NCI-H1048 (cell line): ENCODE results near the gene PLXNB2.

Source experiments
- DNase-seq: peaks from one replicate; lab custom pipeline; 2025; lab: John Stamatoyannopoulos, UW

PLXNB2 gene

DNA sequence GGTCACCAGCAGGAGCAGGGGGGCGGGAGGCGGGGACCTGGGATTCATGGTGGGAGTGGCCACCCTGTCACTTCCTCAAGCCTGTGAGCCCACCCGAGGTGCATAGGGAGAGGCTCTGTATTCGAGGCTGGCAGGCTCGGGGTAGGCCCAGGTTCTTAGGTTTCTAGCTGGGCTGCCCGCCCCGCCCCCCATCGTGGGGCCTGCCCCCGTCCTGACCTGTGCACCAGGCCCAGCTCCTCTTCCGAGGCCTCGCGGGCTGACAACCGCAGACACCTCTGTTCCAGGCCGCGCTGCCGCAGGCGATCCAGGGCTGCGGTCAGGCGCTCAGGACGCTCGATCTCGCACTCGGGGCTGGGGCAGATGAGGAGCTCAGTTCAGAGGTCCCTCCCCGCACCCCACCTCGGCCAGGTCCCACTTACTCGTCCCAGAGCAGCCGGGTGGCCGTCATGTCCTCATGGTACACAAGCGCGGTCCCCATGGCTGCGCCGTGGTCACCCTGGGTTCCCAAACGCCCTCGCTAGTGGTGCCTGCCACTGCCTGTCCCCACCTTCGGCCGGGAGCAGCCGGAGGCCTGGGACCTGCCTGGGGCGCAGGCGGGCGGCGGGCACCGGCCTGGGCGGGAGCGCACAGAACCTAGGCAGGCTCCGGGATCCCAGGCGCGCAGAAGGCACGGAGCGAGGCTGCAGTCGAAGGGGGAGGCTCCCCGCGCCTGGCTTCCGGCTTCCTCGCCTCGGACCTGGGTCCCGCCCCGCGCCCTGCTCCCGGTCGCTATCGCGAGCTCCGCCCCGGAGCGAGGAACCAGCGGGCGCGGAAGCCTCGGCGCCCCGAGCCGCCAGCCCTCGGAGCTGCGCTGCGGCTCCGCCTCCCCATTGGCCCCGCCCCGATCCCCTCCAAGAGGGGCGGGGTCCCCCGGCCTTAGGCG, 56.6 kb downstream of the PLXNB2 start, which contains the start of gene HDAC10:
HDAC10 (minus strand) TSS at position 711 of the 922 bp plus-strand sequence; CDS start at position 478, 233 bp downstream.
- DNase-seq: peak; percentile 73

DNA sequence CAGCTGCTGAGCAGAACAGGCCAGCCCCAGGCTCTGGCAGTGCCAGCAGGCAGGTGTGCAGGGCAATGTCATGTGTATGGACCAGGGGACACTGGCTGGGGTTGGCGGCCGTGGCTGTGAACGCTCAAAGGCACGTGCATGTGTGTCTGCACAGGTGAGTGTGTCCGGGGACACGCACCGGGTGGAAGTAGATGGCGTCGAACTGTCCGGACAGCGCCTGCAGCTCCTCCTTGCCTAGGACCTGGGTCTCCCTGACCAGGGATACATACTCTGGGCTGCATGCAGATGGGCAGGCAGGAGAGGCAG, 57.2 kb downstream of the PLXNB2 start:
- DNase-seq: no peak

DNA sequence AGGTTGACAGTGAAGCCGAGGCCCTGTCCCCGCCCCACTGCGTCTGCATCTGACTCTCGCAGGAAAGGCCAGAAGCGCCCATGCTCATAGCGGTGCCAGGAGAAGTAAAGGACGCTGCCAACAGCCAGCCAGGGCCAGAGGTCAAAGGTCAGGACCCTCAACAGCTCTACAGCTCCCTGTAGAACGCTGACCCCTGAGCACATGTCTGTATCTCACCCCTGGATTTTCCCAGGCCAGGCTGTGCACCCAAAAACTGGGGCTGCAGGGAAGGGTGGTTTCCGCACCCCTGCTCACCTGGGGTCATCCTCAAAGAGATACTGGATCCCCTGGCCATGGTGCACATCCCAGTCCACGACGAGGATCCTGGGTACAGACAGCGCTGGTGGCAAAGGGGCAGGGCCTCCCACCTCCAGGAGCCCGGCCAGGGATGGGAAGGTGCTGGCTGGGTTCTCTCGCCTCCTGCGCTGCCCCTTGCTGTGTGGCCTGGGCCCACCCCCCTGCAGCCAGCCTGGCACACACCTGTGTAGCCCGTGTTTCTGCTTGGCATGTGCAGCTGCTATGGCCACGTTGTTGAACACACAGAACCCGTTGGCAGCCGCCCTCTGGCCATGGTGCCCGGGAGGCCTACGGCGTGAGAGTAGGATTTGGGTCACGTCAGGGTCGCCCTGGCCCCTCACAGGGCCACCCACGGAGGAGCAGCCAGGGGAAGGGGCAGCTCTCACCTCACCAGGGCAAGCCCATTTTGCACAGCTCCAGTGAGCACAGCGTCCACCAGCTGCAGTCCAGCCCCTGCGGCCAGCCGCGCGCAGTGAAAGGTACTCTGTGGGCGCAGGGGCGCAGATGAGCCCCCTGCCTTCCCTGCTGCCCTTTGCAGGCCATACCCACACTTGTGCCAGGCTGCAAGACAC, 57.9 kb downstream of the PLXNB2 start:
- no peak for DNase-seq

DNA sequence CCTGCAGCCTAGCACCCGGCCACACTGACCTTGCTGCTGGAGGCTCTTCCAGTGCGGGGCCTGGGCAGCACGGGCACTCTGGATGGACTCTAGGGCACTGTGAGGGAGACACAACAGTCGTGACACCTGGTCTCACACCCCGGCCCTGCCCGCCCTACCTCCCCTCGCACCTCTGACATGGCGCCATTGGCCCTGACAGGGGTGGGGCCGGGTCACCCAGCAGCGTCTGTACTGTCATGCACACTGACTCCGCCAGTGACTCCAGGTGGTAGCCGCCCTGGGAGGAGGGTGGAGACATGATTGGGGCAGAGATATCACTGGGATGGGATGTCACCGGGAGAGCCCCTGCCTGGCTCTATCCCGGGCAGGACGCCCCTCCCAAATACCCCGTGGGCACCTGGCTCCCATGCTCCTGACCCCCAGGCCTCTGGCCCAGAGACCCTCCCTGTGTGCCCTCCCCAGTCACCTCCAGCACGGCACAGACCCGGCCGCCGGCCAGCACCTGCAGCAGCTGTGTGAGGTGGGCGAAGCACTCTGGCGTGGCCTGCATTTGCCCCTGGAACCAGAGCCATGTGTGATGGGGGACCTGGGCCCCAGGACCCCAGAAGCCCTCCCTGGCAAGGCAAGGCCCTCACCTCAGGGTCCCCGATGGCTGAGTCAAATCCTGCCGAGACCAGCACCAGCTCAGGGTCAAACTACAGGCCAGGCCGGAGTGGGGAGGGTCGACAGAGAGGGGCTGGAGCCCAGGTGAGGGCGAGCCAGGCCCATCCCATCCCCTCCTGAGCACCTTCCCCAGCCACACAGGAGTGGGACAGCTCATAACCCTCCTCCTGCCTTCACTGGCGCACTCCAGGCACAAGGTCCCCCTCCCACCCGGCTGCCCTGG, 59.0 kb downstream of the PLXNB2 start:
- no peak for DNase-seq

DNA sequence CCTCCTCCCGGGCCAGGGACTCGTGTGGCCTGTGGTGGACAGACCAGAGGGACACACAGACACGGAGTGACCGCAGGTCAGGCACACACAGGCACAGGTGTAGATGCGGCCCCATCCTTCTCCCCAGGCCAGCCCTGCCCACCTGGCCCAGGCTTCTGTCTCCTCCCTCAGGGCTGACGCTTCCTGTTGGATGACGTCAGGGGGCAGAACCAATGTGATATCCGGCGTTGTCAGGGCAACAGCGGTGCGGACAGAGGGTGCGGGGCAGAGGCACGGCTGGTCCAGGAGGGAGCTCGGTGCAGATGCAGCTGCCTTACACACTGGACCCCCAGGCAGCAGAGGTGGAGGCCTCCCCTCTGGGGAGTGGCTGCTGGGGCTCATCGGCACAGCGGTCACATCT, 59.7 kb downstream of the PLXNB2 start:
- no peak for DNase-seq

DNA sequence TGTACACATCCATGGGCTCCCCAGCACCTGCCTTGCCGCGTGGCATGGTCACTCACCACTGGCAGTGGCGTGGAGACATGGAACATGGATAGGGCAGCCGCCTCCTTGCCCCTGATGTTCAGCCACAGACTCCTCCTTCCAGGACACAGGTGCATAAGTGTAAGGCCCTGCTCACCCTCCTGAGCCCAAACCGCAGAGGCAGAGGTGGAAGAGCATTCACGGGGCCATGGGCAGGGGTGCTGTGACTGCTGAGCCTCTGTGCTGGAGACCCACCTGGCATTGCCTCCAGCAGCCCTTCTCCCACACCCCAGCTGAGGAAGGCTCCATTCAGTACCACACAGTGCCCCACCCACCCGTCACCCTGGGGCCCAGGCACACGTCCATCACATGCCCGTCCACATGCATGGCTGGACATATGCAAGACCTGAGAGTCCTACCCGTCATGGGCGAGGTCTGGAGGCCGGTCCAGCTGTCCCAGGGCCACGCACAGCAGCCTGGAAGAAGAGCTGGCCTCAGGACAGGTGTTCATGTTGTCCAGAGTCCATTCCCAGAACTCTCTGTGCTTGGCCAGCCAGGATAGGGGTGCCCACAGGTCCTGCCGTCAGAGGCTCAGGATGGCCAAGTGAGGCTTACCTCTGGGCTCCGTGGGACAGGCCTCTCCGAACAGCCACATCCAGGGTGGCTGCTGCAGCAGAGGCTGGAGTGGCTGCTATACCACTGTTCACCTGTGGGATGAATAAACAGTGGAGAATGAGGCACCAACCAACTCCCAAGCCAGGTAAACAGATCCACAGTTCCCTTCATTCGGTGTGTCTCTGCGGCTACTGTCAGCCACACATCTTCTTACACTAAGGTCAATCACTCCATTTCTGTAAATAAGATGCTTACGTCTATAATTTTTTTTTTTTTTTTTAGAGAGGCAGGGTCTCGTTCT, 60.9 kb downstream of the PLXNB2 start:
- no peak for DNase-seq

DNA sequence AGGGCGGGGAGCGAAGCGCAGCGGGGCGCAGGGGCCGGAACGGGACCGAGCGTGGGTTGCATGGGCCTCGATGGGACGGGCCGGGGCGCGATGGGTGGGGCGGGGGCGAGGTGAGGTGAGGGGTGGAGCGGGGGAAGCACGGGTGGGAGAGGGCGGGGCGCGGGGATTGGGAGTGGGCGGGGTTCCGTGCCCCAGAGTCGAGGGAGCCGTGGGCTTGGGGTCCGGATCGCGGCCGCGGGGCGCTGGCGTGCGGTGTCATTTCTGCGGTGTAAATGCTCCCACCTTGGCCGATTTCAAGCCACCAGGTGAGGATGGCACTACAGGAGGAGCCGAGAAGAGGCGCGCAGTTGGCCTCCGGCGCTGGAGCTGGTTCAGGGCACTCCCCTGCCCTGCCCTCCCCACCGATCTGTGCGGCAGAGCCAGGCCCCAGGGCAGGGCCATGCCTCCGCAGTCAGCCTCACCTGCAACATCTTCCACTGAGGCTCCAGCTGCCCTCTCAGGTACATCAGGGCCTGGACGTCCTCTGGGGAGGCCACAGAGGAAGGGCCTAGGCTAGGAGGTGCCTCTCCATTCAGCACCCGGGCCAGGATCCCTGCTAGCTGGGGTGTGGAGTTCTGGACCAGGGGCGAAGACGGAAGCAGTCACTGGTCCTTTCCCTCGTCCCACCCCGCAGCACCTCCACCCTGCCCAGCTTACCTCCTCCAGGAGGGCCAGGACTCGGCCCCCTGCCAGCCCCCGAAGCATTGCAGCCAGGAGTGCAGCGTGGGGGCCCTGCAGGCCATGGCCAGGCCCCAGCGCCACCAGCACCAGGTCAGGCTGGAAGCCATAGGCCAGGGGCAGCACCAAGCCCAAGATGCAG, 62.0 kb downstream of the PLXNB2 start:
- no peak for DNase-seq

DNA sequence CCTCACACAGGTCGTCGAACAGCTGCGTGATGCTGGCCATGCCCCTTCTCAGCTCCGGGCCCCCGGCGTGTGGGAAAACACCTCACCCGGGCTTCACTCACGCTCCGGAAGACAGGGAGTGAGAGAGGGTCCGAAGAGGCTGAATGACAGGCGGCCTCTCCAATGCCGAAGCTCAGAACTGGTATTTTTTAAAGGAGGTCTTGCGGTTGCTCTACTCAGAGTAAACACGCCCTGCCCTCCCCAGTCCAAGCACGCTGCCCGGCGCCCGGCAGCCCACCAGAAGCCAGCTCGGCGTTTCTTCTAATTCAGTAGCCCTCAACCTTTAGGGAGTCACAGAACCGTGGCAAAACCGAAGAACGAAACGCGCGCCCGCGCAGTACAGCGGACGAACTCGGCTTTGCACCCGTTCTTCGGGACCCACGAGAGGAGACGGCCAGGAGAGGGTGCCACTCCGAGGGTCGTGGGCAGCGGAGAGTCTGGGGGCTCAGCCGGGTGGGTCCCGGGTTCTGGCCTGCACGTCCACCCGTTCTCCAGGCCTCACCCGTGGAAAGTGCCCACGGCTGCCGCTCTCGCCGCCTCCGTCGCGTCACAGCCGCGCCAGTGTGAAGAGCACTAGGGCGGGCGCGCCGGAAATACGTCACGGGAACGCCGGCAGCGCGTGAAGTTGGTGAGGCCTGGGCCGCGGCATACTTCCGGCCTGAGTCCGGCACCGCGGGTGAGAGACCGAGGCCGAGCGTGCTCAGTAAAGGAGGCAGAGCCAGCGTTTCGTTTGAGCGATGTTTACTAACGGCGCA, 62.8 kb downstream of the PLXNB2 start, which contains the start of gene TUBGCP6:
TUBGCP6 (minus strand) TSS at position 604 of the 794 bp plus-strand sequence; CDS start at position 40, 564 bp downstream.
- peak; percentile 88 for DNase-seq

DNA sequence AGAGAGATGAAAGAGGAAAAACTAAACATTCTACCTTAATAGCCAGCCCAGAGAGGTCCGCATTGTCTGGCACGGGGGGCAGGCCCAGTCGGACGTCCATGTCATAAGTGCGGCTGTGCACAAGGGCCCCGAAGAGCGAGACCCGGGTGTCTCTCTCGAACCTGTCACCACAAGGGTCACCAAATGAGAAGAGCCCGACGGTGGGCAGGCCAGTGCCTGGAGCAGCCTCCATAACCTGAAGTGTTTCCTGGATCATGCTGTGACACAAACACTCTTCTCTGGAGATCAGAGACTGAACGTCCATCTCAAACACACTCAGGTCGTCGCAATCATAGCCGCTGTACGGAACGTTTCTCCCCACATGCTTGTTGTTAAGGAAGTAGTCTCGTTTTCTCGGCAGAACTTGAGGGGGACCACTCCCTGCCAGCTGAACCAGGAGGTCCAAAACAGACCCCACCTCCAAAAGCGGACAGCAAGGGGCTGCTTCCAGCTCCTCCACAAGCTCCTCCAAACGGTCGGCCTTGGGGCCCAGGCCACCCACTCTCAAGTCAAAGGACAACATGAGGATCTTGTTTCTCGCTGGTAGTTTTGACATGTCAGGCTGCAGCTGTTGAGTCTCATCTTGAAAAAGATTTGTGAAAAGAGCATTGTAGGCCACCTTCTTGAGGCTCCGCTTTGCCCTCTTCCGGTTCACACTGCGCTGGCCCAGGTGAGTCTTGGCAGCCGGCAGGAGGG, 63.6 kb downstream of the PLXNB2 start:
- no peak for DNase-seq

DNA sequence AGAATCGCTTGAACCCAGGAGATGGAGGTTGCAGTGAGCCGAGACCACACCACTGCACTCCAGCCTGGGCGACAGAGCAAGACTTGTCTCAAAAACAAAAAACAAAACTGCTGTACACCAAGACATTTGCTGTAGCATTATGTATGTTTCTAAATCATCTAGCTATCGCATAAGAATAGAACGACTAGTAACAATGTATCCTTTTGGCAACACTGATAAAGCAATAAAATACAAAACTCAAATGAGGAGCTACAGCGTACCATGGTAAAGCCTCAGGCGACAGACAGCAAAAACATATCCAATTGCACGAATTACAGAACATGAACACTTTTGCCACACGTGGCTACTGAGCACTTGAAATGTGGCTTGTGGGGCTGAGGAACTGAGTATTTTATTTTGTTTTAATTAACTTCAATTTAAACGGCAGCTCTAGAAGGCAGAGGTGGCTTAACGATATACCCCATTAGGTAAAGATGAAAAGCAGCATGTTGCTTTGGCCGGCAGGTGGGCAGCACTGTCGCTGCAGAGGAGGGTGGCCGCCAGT, 65.0 kb downstream of the PLXNB2 start:
- no peak for DNase-seq

DNA sequence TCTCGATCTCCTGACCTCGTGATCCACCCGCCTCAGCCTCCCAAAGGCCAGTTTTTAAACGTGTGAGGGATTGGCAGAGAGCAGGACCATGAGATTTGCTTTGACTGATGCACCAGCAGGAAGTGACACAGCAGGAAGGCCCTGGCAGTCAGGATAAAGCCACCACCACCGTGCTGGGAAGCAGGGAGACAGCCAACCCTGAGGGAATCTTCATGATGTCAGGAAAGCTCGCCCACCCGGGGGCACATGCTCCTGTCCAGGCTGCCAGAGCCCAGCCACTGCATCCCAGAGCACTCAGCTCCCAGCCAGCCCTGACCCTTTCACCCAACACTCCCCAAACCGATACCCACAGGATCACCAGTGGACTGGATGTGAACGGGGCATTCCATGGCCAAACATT, 68.7 kb downstream of the PLXNB2 start:
- DNase-seq: no peak

DNA sequence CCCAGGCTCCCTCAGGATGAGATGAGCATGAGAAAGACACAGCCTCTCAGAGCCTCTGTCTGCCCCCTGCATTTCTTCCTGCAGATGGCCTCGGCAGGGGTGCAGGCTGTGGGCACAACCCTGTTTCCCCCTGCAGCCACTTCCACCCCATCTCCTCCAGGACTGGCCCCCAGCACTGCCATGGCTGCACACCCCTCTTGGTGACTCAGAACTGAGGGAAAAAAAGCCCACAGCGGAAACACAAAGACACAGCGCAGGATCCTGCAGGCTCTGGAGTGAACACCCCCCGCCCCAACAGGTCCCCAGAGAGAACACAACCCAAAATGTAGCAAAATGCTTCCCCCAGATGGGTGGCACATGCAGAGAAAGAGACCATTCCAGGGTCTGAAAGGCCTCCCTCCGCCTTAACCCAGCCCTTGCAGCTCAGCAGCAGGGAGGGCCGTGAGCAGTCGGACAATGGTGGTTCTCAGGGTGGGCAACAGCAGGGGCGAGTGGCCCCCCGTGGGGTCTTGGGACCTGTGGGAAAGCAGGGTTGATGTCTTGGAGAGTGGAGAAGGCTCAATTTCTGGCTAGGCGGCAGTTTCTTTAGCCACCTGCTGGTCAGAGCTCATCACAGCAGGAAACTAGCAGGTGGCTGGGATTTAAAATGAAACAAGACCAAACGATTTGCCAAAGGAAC, 70.6 kb downstream of the PLXNB2 start:
- DNase-seq: no peak

DNA sequence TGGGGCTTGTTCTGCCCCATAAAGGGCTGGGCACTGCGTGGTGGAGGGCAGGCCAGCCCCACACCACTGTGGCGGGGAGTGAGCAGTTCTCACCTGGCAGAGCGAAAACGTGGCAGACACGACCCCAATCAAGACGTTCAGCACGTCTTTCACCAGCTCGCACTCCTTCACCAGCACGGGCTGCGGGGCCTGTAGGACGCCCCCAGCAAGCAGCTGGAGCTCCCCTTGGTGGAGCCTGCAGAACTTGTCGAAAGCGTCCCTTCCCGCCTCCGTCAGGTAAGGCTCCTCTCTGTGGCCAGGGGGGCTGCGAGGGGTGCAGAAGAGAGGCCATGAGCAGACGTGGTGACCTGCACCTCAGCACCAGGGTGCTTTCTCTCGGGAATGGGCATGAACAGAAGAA, 74.2 kb downstream of the PLXNB2 start:
- no peak for DNase-seq

DNA sequence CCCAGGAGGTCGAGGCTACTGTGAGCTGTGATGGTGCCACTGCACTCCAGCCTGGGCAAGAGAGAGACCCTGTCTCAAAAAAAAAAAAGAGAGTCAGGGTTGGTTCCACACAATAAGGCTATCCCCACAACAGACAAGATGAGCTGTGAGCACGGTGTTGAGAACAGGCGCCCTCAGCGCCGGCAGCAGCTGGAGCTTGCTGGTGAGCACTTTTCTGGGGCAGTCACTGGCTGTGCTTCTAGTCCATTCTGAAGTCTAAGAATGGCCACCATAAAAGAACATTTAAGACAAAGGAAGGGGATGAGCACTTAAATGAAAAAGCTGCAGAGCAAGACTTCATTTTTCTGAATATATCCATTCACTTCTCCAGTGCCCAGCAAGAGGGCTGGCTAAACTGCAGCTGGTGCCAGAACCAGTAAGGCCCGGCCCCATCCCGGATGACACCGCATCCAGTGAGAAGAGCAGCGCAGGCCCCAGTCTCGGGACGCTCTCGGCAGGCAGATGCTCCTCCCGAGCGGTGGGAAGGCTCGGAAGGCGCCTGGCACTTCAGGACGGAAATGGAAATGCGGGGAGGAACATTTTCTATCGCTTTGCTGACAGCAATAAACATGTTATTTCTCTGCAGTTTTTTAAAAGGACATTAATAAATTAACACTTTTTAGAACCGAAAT, 74.8 kb downstream of the PLXNB2 start:
- no peak for DNase-seq

DNA sequence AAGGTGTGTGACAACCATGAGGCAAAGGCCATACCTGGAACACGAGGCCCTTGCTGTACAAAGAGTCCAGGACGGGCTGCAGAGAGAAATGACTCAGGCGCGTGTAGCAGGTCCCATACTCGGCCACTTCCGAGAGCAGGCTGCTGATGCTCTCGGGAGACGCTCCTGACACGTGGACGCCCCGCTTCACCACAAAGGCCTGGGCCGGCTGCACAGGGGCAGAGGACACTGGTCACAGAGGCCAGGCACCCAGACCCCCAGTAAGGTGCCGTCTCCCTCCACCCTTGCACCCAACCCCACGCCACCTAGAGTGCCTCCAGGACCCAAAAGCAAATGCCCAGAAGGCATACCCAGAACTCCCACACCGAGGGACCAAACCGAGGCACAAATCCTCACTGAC, 78.1 kb downstream of the PLXNB2 start:
- no peak for DNase-seq

DNA sequence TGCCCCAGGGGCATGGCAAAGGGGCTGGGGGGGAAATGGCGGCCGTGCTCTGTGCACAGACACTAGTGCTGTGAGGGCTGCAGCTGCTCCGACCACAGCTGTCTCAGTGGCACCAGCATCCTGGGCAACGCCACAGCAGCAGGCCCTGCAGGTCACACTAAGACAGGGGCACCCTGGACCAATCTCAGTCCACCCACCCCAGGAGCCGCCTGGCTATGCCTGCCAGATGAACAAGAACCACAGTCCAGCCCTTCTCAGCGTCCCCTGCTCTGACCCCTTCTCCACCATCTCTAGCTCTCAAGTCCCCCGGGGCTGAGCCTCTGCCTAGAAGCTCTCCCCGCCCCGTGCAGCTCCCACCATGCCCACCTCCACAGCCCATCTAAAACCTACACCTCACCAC, 79.1 kb downstream of the PLXNB2 start:
- no peak for DNase-seq
